ENCODE data around the gene RNF2.
"Not testable (repeated sequence)": the region's sequence is repeated elsewhere in the genome, so short reads cannot be mapped to it uniquely, and the experiment has no call there.

The RNF2 gene

GRCh38 chr1:185058876-185059275 lies 13.5 kb downstream of the RNF2 start:
- peak overlapping the region; percentile 21; the same call in 1 of the 2 replicates for H3K27ac ChIP-seq (replicated peaks)
- DNase-seq (ENCODE audit: low read depth in 1 of 2, low spot score in 1 of 2) = no peak
- no peaks in the 10 kb centered on the region for H3K27me3 ChIP-seq (ENCODE audit: insufficient read depth, poor library complexity, severe bottlenecking)
- no peak overlapping the region for H3K4me3 ChIP-seq (replicated peaks; ENCODE audit: insufficient read depth, low read length)
- TF ChIP-seq, protein P1, sequence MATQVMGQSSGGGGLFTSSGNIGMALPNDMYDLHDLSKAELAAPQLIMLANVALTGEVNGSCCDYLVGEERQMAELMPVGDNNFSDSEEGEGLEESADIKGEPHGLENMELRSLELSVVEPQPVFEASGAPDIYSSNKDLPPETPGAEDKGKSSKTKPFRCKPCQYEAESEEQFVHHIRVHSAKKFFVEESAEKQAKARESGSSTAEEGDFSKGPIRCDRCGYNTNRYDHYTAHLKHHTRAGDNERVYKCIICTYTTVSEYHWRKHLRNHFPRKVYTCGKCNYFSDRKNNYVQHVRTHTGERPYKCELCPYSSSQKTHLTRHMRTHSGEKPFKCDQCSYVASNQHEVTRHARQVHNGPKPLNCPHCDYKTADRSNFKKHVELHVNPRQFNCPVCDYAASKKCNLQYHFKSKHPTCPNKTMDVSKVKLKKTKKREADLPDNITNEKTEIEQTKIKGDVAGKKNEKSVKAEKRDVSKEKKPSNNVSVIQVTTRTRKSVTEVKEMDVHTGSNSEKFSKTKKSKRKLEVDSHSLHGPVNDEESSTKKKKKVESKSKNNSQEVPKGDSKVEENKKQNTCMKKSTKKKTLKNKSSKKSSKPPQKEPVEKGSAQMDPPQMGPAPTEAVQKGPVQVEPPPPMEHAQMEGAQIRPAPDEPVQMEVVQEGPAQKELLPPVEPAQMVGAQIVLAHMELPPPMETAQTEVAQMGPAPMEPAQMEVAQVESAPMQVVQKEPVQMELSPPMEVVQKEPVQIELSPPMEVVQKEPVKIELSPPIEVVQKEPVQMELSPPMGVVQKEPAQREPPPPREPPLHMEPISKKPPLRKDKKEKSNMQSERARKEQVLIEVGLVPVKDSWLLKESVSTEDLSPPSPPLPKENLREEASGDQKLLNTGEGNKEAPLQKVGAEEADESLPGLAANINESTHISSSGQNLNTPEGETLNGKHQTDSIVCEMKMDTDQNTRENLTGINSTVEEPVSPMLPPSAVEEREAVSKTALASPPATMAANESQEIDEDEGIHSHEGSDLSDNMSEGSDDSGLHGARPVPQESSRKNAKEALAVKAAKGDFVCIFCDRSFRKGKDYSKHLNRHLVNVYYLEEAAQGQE (IDR thresholded peaks at IDR 0.05; ENCODE audit: insufficient replicate concordance, low read depth) = no peak
- no peak for TF ChIP-seq SPI1 (IDR thresholded peaks at IDR 0.05; ENCODE audit: borderline replicate concordance, low read depth)
- TF ChIP-seq, protein P2, sequence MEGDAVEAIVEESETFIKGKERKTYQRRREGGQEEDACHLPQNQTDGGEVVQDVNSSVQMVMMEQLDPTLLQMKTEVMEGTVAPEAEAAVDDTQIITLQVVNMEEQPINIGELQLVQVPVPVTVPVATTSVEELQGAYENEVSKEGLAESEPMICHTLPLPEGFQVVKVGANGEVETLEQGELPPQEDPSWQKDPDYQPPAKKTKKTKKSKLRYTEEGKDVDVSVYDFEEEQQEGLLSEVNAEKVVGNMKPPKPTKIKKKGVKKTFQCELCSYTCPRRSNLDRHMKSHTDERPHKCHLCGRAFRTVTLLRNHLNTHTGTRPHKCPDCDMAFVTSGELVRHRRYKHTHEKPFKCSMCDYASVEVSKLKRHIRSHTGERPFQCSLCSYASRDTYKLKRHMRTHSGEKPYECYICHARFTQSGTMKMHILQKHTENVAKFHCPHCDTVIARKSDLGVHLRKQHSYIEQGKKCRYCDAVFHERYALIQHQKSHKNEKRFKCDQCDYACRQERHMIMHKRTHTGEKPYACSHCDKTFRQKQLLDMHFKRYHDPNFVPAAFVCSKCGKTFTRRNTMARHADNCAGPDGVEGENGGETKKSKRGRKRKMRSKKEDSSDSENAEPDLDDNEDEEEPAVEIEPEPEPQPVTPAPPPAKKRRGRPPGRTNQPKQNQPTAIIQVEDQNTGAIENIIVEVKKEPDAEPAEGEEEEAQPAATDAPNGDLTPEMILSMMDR (IDR thresholded peaks at IDR 0.05; ENCODE audit: insufficient read depth, low read length) = no peak
- TF ChIP-seq GABPA (IDR thresholded peaks at IDR 0.05; ENCODE audit: low read depth) = no peak
- TF ChIP-seq POLR2AphosphoS5 (IDR thresholded peaks at IDR 0.05; ENCODE audit: low read depth) = no peak

DNA sequence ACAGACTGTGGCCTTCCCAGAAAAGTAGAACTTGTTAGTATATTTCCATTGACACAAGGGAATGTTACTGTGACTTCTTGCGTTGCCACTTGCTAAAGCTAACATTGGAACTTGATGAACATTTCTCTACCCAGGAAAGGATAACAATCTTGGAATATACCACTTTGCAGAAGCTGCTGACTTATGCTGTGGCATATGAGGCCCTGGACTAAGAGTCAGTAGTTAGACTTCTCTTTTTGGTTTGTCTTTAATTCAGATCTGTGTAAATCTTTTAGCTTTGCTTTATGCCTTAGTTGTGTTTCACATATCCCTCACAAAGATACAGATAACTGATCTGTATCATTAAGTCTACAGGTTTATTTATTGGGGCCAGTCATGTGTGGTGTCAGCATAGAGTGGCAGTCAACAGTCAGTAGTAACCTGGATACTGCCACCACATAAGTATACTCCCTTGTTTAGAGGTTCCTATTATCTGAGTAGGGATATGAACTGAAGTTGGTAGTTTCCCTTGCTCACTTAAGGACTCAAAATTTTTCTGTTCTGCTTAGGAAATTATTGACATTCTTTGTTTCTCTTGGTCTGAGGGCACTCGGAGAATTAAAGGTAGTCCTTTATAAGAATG lies 14.7 kb downstream of the RNF2 start:
- DNase-seq (ENCODE audit: low read depth in 1 of 2, low spot score in 1 of 2) = no peak
- H3K4me3 ChIP-seq (replicated peaks; ENCODE audit: insufficient read depth, low read length) = no peak overlapping the region
- no peaks in the 10 kb centered on the region for H3K27me3 ChIP-seq (ENCODE audit: insufficient read depth, poor library complexity, severe bottlenecking)
- peak overlapping the region; percentile 13; the same call in 1 of the 2 replicates for H3K27ac ChIP-seq (replicated peaks)
- peak; percentile 50; the same call in 1 of the 2 replicates for TF ChIP-seq SPI1 (IDR thresholded peaks at IDR 0.05; ENCODE audit: borderline replicate concordance, low read depth)
- TF ChIP-seq, protein P2 (IDR thresholded peaks at IDR 0.05; ENCODE audit: insufficient read depth, low read length) = no peak

DNA sequence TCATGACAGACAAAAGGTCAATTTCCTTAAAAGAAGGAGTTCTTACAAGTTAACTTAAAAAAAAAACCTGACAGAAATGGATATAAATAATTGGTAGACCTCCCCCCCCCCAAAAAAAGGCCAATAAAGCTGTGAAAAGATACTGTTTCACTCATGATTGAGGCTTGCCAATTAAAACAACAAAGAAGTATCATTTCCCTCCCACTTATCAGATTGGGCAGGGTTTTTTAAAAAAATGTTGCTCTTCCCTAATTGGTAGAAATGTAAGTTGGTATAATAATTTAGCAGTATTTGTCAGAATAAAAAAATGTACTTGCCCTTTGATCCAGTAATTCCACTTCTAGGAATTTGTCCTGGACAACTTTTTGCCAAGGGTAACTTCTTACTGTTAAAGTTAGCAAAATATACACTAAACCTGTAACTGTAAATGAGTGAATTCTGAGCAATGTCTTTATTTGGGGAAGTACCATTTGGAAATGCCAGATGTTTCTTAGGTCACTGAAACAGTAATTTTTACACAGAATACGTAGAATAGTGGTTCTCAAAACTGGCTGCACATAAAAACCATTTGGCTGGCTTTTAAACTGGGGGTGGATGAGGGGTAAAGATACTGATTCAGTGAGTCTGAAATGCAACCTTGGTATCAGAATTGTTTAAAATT lies 17.5 kb downstream of the RNF2 start:
- H3K27ac ChIP-seq (replicated peaks) = peak overlapping the region; percentile 1; the same call in 1 of the 2 replicates
- DNase-seq (ENCODE audit: low read depth in 1 of 2, low spot score in 1 of 2) = peak in 1 of 2 experiments; percentile 19
- no peak overlapping the region for H3K4me3 ChIP-seq (replicated peaks; ENCODE audit: insufficient read depth, low read length)
- no peak for TF ChIP-seq GABPA (IDR thresholded peaks at IDR 0.05; ENCODE audit: low read depth)
- TF ChIP-seq SPI1 (IDR thresholded peaks at IDR 0.05; ENCODE audit: borderline replicate concordance, low read depth) = peak; percentile 26; the same call in 1 of the 2 replicates
- no peaks in the 10 kb centered on the region for H3K27me3 ChIP-seq (ENCODE audit: insufficient read depth, poor library complexity, severe bottlenecking)

DNA sequence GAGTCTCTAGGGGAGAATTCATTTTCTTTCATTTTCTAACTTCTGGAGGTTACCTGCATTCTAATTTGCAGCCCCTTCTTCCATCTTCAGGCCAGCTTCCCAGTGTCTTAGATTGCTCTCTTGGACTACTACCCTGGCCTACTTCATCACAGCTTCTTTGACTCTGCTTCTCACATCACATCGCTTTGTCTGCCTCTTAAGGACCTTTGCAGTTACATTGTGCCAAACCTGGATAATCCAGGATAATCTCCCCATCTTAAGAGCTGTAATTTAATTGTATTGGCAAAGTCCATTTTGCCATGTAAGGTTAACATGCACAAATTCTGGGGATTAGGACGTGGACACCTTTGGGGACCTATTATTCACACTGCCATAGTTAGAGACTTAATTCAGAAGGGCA lies 18.4 kb downstream of the RNF2 start:
- no peaks in the 10 kb centered on the region for H3K27me3 ChIP-seq (ENCODE audit: insufficient read depth, poor library complexity, severe bottlenecking)
- no peak overlapping the region for H3K4me3 ChIP-seq (replicated peaks; ENCODE audit: insufficient read depth, low read length)
- DNase-seq (ENCODE audit: low read depth in 1 of 2, low spot score in 1 of 2) = no peak
- H3K27ac ChIP-seq (replicated peaks) = no peak overlapping the region
- TF ChIP-seq GABPA (IDR thresholded peaks at IDR 0.05; ENCODE audit: low read depth) (no peak), POLR2AphosphoS5 (IDR thresholded peaks at IDR 0.05; ENCODE audit: low read depth) (no peak), SPI1 (IDR thresholded peaks at IDR 0.05; ENCODE audit: borderline replicate concordance, low read depth) (no peak)
- TF ChIP-seq, protein P2 (IDR thresholded peaks at IDR 0.05; ENCODE audit: insufficient read depth, low read length) = no peak
- TF ChIP-seq, protein P1 (IDR thresholded peaks at IDR 0.05; ENCODE audit: insufficient replicate concordance, low read depth) = no peak

GRCh38 chr1:185065006-185065405 lies 19.6 kb downstream of the RNF2 start:
- H3K27me3 ChIP-seq (ENCODE audit: insufficient read depth, poor library complexity, severe bottlenecking); H3K27ac ChIP-seq (replicated peaks); H3K4me3 ChIP-seq (replicated peaks; ENCODE audit: insufficient read depth, low read length); DNase-seq (ENCODE audit: low read depth in 1 of 2, low spot score in 1 of 2): not testable (repeated sequence)
